H7 (cell line): Measurements from ENCODE around the gene VSIR. TPM values are rescaled to one million over a fixed set of nuclear protein-coding genes. Genes with fewer than 3 reads are reported as not detected.

Experiments
- DNase-seq: peaks from one replicate; pipeline ENCODE4 v3.0.0; 2012
- H3K27me3 ChIP-seq: 2 replicates; pipeline ENCODE4 v1.6.0; 2011; ENCODE audit warnings: mild to moderate bottlenecking, low read length; ENCODE audit not compliant: control insufficient read depth, insufficient read depth
- H3K36me3 ChIP-seq: replicated peaks from 2 replicates; pipeline ENCODE4 v1.5.1; 2011; ENCODE audit warnings: low read length; ENCODE audit not compliant: control insufficient read depth, insufficient read depth
- H3K4me3 ChIP-seq: 2 replicates; pipeline ENCODE4 v1.5.1; 2011; ENCODE audit warnings: low read depth, mild to moderate bottlenecking, control low read depth, low read length, moderate library complexity; ENCODE audit not compliant: insufficient read depth
- total RNA-seq: library from RNA; depleted of rRNA; stranded (reverse); fragments of >200 nt; shearing (Covaris generic); gene quantifications from 2 replicates; pipeline ENCODE4 v1.2.3, GENCODE V29; 2014; rRNA removed

The VSIR gene
- total RNA-seq = 0.04 and 0.31 TPM in 2 replicates

DNA sequence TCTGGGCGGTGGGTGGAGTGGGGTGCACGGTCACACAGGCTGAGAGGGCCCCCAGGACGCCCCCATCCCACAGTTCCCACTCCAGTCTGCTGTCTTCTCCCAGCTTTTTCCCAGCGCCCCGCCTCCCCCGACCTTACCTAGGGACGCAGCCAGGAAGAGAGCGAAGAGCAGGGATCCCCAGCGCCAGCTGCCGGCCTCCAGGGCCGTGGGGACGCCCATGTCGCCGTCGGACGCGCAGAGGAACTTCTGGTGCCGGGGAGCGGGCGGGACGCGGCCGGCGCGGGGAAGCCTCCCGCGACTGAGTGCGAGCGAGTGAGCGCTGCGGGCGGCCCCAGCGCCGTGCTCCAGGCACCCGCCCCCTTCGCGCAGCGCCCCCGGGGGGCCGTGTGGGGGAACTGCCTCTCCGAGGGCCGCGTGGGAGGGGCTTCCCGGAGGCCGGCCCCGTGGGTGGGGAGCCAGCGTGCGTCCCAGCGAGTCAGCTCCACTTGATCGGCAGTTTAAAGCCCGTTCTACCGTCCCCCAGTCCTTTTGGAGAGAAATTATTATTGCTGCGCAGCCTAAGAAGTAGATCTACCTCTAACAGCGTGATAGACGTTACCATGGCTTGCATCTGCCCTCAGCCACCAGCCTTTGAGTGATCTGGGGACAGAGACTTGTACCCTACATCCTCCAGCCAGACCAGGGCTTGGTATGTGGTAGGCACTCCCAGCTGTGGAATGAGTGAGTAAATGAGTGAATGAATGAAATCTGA lies at the start of gene VSIR:
Gene VSIR (minus strand): TSS at position 300 of the 751 bp plus-strand sequence. CDS start 81 bp downstream, at position 219.
- peak within 1 kb of the TSS; percentile 54 for H3K4me3 ChIP-seq
- peak; percentile 98 for DNase-seq
- H3K36me3 ChIP-seq = no peaks in the 10 kb centered on the region
- peaks cover 13% of the 10 kb centered on the region for H3K27me3 ChIP-seq

DNA sequence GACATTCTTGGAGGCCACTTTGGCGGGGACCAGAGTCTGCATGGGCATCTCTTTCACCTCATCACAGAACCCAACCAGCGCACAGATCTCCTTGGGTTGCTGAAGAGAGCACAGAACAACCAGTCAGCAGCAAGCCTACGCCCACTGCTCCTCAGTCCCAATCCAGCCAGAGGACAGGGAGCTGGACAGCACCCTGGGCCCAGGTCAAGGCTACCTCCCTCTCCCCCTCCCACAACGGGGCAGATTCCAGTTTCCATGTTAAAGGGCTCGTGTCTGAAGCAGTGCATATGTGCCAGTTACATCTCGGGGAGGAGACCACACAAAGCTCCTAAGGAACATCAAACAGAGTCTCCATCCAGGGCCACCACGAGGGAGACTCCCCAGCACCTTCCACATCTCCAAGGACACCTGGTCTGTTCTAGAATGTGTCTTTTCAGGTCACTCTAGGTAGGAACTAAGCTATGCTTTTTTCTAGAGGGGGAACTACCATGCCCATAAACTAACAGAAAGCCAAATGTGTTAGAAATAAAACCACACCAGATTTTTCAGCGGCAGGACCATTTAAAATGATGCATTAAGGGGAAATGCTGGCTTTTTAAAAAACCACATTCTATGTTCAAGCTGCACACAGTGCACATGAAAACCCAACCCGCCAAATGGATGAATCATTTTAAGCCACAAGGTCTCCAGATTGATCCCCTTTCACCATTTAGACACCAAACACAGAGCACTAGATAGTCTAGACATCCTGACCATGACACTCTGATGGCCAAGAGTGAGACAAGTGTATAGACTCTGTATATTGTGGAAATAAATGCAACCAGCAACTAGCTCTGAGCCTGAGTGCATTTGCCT lies 48.8 kb upstream of the VSIR start:
- H3K4me3 ChIP-seq = no peak overlapping the region
- peak; percentile 17 for DNase-seq
- H3K36me3 ChIP-seq = peaks cover 52% of the 10 kb centered on the region
- no peaks in the 10 kb centered on the region for H3K27me3 ChIP-seq

DNA sequence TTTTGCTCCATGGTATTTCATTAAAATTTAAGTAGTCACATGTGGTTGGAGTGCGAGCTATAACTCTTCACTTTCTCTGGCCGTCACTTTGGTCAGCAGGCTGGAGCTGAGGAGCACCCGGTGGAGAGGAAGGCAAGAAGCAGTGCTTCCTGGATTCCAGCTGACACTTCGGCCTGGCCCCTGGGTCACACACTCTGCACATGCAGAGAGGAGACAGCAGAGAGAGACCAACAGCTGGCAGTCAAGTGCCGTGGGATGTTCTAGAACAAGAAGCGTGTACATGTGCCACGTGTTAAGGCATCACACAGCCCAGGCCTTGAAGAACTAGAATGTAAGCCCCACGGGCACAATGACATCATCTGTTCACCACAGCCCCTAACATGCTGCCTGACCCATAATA lies 47.6 kb upstream of the VSIR start:
- H3K27me3 ChIP-seq = no peaks in the 10 kb centered on the region

DNA sequence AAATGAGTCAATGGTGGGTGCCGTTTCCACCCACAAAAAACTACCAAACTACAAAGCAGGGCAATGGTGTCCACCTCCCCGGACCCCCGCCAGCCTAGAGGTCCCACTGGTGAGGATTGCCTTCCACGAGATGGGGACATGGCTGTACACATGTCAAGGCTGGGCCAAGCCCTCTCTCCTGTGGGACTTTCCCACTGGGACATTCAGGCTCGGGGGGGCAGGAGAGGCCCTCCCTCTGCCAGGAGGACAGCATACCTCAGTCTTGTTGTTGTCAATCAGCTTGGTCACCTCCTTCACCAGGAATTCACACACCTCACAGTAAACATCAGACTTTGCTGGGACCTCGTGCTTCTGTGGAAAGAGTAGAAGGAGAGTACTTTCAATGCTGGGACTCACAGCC lies 46.7 kb upstream of the VSIR start:
- no peak for DNase-seq
- Histone ChIP-seq H3K4me3 (no peak overlapping the region), H3K27me3 (no peaks in the 10 kb centered on the region), H3K36me3 (peaks cover 58% of the 10 kb centered on the region)

More for the DNA sequence above, 47.6 kb upstream of the VSIR start:
- no peak for DNase-seq
- no peak overlapping the region for H3K4me3 ChIP-seq
- peaks cover 59% of the 10 kb centered on the region for H3K36me3 ChIP-seq

DNA sequence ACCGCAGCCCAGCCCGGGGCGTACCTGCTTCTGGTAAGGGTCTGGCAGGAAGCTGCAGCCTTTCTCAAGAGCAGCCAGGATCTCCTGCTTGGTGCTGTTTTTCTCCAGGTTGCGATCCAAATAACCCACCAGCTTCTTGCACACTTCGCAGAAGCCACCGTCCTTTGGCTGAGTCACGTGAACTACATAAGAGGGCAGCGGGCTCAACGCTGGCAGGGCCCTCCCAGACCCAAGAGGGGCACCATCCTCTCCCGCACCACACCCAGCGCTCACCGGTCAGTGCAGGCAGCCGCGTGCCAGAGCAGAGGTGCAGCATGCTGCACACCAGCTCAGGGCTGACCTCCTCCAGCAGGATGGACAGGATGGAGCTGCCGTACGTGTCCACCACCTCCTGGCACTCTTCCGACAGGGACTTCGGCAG lies 46.1 kb upstream of the VSIR start:
- peaks cover 58% of the 10 kb centered on the region for H3K36me3 ChIP-seq
- H3K4me3 ChIP-seq = no peak overlapping the region
- no peak for DNase-seq
- no peaks in the 10 kb centered on the region for H3K27me3 ChIP-seq

DNA sequence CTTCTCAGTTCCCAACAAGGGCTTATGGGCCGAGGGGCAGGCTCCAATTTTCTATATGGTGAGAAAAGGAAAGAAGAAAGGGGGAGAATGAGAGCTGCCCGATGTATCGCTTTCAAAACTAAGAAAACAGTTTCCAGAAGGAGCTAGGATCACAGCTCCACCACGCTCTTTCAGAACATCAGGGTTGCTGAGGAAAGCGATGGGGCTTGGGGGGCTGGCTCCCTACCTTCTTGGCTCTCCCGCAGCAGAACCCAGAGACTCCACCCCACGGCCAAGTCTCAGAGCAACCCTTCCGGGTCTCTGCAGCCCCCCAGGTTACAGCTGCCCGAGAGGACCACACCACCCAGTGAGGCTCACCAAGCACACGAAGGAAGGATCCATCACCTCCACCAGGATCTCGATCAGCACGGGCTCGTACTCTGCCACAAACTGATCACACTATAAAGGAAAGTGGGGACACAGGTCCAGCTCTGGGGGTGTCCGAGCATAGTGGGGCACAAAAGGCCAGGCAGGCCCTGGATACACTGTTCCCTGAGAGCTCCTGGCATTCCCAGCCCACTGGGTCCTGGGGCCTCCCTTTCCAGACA lies 45.4 kb upstream of the VSIR start:
- peaks cover 58% of the 10 kb centered on the region for H3K36me3 ChIP-seq
- H3K27me3 ChIP-seq = no peaks in the 10 kb centered on the region
- no peak overlapping the region for H3K4me3 ChIP-seq
- DNase-seq = no peak

GRCh38 chr10:71817831-71818655 lies 44.7 kb upstream of the VSIR start:
- no peaks in the 10 kb centered on the region for H3K27me3 ChIP-seq
- peaks cover 55% of the 10 kb centered on the region for H3K36me3 ChIP-seq
- no peak overlapping the region for H3K4me3 ChIP-seq
- no peak for DNase-seq

DNA sequence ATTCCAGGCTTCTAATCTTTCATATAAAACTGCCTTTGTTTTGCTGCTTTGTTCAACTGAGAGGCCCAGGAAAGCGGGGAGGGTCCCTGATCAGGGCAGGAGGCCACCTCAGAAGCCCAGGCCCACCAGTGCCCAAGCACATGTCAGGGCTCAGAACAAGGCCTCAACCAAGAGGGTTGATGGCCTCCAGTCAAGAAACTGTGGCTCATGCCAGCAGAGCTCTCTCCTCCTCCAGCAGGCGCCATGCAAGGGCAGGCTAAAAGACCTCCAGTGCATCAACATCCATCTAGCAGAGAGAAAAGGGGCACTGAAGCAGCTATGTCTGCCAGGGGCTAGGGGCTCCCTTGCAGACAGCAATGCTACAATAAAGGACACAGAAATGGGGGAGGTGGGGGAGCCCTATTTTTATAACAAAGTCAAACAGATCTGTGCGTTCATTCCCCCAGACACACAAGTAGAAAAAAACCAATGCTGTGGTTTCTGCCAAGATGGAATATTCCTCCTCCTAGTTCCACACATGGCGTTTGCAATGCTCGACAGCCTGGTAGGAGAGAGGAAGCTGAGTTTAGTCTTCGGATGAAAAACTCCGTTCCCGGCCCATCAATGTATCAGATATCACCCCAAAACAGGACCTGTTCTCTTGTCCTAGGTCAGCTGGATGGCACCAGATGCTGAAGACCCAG lies 43.8 kb upstream of the VSIR start:
- DNase-seq = no peak
- H3K27me3 ChIP-seq = no peaks in the 10 kb centered on the region
- H3K4me3 ChIP-seq = no peak overlapping the region
- peaks cover 54% of the 10 kb centered on the region for H3K36me3 ChIP-seq

DNA sequence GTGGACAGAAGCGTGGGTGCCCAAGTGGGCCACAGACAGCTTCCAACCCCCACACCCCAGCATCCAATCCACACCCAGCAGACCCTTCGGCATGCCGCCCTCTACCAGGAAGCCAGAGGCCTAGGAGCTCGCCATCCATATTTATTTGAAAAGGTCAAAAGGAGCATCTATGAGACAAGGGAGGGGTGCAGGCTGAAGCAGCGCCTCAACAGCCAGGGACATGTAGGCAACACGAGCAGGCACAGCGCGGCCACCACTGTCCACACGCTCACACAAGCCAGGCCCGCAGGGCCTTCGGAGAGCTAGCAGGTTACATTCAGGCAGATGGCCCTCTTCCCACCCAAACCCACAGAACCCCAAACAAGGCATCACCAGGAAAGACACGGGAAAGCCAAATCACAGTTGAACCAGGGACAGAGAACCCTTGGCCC lies 43.1 kb upstream of the VSIR start:
- Histone ChIP-seq H3K4me3 (no peak overlapping the region), H3K36me3 (peaks cover 49% of the 10 kb centered on the region), H3K27me3 (no peaks in the 10 kb centered on the region)
- no peak for DNase-seq

DNA sequence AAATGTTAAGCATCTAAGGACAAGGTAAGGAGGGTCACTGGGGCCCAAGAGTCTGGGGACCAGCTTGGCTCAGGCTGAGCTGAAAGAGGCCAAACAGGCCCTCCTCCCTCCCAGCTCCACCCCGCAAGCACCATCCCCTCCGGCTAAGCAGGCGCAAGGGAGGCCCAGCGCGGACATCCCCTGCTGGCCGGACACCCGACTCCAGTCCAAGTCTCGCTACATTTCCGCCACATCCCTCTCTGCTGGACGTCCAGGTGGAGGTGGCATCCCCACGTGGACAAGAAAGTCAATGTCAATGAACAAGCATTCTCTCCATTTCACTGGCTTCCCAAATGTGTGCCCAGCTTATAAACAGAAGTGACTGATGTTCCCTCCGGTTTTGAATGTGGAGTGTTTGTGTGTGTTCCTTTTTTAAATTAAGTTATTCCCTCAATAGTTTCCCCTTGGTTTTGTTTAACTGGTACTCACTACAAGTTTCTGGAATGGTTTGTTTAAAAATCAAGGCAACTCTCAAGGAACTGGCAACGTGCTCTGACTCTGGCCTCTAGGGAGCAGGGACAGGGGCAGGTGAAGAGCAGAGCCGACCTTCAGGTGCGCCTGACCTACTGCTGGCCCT lies 42.3 kb upstream of the VSIR start:
- DNase-seq = no peak
- H3K27me3 ChIP-seq = no peaks in the 10 kb centered on the region
- peaks cover 43% of the 10 kb centered on the region for H3K36me3 ChIP-seq
- H3K4me3 ChIP-seq = no peak overlapping the region

DNA sequence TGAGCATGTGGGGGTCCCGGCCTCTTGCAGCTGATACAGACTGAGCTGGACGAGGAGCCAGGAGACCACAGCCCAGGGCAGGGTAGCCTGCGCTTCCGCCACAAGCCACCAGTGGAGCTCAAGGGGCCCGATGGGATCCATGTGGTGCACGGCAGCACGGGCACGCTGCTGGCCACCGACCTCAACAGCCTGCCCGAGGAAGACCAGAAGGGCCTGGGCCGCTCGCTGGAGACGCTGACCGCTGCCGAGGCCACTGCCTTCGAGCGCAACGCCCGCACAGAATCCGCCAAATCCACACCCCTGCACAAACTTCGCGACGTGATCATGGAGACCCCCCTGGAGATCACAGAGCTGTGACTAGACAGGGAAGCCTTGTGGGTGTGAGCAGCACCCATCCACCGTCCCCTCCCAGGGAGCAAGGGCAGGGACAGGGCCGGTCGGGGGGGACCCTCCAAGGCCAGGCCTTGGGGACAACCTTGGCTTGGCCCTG lies 41.6 kb upstream of the VSIR start:
- Histone ChIP-seq H3K27me3 (no peaks in the 10 kb centered on the region), H3K36me3 (peaks cover 38% of the 10 kb centered on the region), H3K4me3 (no peak overlapping the region)
- peak; percentile 89 for DNase-seq

DNA sequence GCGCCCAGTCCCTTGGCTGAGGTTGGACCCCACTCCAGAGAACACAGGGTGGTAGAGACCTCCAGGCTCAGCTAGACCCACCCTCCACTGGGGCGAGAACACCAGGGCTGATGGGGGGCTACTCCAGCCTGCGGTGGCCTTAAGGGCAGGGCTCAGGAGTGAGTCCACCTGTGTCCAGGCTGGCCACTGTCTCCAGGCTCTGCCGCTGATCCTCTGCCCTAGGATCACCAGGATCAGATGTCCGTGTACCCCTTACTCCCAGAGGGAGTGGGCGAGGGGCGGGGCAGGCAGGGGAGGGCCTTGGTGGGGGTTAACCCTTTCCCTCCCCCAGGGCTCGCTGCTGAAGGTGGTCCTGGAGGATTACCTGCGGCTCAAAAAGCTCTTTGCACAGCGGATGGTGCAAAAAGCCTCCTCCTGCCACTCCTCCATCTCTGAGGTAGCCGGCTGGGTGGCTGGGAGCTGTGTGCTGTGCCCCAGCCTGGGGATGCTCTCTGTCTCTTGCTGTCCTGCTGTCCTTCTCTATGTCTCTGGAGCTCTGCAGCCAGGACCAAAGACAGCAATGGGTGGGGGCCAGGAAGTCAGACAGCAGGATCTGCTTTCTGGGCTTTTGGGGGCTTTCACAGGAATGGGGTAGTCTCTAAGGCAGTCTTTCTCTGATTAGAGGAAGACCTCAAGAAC lies 39.7 kb upstream of the VSIR start:
- H3K36me3 ChIP-seq = peaks cover 22% of the 10 kb centered on the region
- no peak overlapping the region for H3K4me3 ChIP-seq
- no peaks in the 10 kb centered on the region for H3K27me3 ChIP-seq
- DNase-seq = peak; percentile 73
